HG03066 (cell line): Measurements from ENCODE around the gene CLK4.

ENCODE experiments used
- ATAC-seq: cut with Tn5 transposase; IDR thresholded peaks from one replicate; pipeline ENCODE4 v1.9.1; 2021; ENCODE audit warnings: low read depth; ENCODE audit not compliant: unreplicated experiment

The CLK4 gene

DNA sequence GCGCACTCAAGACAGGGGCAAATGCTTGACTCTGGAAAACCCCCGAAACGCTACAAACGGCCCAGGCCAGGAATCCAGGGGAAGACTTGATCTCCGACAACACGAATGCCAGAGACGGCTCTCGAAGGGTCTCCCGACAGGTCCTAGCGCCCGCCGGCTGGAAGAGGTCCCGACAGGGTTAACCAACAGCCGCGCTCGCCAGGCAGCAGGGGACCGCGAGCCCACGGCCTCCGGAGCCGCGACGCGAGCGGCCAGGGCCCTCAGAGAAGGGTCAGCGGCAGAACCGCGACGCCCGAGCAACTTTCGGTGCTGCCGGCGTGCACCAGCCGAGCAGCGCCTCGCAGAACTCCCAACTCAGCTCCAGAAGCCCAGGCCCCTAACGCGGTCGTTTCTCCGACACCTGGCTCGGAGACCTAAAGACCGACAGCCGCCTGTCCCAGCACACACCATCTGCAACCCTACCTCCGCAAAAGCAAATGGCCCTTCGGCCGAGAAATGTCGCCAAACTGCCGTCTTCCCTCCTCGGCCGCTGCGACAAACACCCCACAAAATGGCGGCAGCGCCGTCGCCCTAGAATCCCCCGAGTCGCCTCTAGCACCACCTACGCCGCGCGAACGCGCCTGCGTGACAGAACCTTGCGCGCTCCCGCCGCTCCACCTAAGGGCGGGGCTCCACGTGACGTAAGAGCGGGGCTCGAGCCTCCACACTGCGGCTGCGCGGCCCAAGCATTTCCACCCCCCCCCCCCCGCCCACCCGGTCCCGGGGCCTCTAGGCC lies at the start of gene CLK4:
CLK4 (minus strand) TSS at position 567 of the 775 bp plus-strand sequence. CDS start 3,634 bp downstream, outside the sequence.
- ATAC-seq = peak; percentile 79

DNA sequence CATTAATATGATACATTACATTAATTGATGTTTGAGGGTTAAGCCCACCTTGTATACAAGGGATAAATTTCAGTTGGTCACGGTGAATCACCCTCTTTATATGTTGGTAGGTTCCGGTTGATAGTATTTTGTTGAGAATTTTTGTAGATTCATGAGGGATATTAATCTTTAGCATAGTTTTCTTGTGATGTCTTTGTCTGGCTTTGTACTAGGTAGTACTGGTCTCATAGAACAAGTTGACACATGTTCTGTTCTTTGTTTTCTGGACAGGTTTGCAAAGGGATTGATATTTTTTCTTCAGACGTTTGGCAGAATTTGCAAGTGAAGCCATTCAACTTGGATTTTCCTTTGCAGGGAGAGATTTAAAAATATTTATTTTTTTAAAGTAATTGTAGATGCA lies 49.1 kb upstream of the CLK4 start:
- no peak for ATAC-seq

DNA sequence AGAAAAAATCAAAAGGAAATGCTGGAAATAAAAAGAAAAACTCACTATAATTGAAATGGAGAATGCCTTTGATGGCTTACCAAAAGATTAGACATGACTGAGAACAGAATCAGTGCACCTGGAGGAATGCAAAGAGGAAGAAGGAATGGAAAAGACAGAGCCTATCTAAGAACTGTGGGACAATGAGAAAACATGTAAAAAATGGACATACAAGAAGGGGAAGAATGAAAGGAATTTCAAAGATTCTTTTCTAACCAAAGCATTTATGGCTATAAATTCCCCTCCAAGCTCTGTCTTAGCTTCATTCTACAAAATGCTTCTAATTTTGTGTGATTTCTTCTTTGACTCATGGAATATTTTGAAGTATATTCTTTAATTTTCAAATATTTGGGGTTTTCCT lies 47.5 kb upstream of the CLK4 start:
- no peak for ATAC-seq

DNA sequence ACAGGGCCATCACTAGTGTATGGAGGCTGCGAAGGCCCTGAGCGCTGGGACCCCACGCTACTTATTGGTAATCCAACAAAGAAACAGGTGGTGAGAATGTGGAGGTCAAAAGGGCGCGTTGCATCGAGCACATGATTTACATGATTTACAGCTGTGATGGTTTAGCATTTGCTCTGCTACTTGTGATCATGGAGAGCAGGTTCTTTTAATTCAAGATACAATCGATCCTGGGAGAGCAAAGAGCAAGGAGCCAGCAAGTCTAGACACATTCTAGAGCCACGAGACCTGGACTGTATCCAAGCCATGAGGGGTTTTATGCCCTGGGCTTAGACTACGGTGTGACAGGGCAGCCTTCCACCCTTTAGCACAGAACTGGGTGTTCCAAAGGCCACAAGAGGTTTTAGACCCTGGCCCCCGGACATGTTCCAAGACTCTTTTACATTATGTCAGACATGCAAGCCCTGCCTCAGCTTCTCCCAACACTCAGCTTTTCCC lies 47.0 kb upstream of the CLK4 start:
- no peak for ATAC-seq

DNA sequence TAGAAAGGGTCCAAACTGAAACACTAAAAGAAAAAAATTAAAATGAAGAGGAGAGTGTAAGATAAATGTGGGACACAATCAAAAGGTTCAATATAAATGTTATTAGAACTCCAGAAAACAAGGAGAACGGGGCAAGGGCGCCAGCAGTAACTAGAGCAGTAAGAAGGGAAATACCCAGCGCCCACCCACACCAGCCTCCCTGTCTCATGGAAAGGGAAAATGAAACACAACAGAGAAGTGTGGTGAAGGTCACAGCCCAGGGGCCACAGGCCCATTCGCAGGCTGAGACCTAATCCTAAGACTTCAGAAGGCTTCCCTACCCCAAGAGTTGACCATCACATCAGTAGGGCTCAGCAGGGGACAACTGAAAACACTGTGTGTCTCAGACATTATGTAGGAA lies 45.8 kb upstream of the CLK4 start:
- ATAC-seq = no peak

DNA sequence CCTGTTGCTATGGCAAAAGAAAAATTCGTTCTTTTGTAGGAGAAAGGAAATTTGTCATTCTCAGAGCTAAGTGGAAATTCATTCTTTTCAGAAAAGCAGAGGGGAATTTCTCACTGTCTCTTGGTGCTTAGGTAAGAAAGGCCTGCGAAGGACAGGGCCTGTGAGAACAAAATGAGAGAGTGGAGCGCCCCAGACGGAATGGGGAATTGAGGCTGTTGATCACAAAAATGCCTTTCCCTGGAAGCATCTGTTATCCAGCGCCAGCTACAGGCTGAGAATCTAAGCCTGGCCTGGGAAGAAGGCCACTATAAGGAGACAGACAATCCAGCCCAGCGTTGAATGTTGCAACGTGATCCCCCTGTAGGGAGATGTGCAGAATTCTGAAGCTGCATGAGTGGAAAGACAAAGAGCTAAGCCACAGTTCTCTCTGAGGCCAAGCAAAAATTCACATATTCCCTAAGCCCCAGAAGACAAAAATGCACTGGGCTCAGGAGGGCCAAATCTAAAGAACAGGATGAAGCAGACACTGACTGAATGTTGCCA lies 44.8 kb upstream of the CLK4 start:
- no peak for ATAC-seq

DNA sequence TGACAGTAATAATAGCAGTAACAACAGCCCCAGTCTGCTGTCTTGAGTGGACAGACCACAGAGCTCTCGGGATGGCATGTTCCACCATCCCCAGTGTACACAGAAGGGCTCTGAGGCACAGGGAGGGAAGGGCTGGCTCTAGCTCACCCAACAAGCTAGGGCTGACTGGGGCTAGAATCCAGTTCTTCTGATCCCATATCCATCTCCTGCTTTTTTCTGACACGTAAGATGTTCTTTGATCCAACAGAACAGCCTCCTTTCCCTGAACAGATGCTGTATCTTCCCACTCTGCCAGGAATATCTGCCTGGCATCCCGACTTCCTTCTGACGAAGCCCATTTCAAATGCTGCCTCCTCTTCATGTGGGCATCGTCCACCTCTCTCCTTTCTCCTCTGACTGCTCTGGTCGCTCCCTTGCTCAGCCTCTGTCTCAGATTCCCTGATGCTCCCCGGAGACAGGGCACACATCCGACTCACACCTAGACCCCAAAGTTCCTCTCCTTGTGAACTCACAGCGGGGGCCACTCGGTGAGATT lies 43.6 kb upstream of the CLK4 start:
- ATAC-seq = no peak

DNA sequence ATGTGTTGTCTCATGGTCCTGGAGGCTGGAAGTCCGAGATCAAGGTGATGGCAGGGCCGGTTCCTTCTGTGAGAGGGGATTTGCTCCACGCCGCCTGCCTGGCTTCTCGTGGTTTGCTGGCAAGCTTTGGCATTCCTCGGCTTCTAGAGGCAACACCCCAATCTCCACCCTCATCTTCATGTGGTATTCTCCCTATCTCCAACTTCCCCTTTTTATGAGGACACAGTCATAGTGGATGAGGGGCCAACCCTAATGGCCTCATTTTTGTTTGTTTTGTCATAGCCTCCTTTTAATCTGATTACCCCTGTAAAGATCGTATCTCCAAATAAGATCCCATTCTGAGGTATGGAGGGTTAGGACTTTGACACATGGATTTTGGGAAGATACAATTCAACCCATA lies 41.7 kb upstream of the CLK4 start:
- ATAC-seq = no peak

DNA sequence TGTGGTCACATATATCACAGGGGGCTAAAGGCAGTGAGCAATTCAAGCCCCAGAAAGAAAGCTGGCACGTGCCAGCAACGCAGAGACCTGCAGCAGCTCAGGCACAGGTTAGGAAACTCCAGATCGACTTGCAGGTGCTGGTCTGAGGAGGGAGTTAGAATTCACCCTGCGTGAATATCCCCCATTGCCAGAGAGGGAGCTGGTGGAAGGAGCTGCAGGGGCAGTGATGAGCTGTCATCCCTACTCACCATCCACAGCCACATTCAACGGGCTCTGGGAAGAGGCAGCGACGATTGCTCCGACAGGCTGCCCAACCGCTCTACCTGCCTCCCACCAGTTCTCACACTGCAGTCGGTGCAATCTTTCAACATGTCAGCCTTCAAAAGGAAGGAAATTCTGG lies 40.8 kb upstream of the CLK4 start:
- ATAC-seq = no peak

DNA sequence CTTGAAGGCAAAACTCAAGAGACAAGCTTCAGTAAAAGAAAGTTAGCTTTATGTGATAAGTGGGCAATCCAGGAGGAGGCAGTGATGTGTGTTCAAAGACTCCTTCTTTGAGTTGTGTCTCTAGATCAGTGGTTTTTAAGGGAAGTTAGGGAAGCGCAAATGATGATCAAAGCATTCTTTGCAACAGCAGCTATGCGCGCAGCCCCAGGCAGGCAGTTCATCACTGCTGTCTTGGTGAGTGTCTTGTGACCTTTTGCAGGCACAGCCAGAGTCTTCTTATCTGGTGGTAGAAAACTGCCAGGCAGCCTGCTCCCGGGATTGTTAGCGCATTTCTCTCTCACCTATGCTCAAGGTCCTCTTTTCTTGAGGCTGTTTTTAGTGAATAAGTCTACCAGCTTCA lies 40.3 kb upstream of the CLK4 start:
- ATAC-seq = no peak

DNA sequence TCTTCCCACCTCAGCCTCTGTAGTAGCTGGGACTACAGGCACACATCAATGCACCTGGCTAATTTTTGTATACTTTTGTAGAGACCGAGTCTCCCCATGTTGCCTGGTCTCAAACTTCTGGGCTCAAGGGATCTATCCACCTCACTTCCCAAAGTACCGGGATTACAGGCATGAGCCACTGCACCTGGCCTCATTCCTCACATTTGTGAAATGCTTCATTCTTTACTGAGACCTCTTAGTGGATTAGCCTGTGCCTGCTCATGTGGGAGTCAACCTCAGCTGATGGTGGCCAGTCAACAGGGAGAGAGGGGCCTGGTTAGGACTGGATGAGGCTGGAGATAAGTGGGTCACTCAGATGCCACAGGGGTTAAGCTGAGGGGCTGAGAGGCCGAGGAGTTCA lies 37.3 kb upstream of the CLK4 start:
- ATAC-seq = no peak

DNA sequence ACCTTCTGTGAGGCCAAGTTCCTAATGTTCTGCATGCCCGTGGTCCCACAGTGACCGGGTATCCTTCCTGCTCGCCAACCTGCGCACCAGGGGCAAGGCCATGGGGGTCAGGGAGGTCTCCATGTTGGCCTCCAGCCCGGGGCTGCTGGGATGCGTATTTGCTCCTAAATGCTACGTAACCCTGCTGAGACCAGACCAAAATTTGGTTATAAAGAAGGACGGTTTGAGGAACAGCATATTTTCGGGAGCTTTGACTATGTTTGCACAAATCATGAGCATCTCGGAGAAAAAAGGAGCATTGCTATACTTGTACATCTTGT lies 35.7 kb upstream of the CLK4 start:
- no peak for ATAC-seq

DNA sequence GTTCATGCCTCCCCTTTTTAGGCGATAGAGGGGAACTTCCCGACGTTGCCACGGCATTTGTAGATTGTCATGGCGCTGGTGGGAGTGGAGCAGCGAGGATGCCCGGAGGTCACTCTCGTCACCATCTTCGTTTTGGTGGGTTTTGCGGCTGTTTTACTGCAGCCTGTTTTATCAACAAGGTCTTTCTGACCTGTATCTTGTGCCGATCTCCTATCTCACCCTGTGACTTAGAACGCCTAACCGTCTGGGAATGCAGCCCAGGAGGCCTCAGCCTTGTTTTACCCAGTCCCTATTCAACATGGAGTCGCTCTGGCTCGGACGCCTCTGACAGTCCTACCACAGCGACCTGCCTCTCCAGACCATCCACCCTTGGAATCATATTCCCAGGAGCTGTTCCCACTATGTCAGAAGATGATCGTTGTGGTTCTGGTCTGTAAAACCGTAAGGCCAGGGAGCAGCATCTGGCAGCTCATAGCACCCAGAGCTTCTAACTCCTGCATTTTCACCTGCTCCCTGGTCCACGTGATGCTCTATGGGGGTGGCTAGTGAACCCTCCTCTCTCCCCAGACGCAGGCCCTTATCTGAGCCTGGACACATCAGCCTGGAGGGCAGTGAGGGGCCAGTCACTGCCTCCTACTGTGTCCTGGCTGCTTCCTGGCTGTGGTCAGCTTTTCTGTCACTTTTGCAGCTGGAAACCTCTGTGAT lies 35.1 kb upstream of the CLK4 start:
- ATAC-seq = no peak

DNA sequence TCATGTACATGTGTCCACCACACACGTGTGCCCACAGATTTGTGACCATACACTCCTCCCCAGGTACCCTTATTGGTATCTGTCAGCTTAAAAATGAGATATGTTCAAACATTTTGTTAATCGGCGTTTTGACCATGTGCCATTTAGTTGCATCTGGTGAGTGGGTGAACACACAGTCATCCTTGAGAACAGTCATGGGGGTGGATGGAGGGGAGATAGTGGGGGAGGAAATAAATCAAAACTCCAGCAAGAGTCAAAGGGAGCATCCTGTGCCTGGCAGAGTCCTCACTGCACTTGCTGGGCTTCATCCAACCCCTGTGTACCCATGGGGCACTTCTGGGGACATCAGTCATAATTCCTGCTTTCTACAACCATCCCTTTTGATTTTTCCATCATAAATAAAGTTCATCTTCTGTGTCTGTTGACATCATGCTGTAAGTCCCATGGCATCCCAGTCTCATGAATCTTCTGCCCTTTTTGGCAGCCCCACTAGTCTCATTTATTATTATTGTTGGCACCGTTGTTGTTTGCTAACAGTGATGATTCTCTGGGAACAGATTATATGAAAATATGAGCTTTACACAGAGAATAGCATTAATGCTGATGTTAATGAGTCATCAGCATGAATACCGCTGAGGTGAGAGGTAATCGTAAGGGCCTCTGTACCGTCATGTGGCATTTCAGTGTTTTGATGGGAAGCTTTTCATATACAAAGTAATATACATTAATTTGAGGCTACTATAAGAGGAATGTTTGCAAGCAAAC lies 24.4 kb upstream of the CLK4 start:
- ATAC-seq = no peak

DNA sequence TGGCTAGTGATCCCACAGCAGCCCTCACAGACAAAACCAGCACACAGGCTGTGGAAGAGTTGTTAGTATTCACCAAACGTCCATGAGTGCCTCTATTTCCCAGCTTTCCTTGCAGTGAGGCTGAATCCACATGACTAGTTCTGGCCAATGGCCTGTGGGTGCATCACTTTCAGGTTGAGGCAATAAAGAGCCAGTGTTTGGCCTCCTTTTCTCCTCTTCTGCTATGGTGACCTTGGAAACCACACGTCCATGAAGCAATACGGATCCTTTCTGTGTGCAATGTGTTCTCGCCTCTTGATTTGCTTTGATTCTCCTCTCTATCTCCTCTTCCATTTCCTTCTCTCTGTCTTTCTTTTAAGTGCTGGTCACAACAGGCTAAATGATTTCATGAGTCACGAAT lies 23.4 kb upstream of the CLK4 start:
- no peak for ATAC-seq

DNA sequence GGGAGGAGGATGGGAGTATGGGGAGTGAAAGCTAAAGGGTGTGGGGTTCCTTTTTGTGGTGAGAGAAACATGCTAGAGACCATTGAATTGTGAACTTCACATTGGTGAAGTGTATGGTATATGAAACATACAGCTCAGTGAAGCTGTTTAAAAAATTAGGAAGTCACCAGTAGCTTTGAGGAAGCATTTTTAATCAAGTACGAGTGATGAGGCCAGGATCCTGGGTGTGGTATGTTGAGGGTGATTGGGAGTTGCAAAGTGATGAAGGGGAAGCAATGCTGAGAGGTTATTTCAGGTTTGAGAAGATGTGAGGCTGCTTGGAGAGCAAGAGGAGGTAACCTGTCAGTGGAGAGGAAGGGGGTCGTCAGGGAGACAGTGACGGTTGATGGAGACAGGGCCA lies 22.7 kb upstream of the CLK4 start:
- ATAC-seq = no peak

DNA sequence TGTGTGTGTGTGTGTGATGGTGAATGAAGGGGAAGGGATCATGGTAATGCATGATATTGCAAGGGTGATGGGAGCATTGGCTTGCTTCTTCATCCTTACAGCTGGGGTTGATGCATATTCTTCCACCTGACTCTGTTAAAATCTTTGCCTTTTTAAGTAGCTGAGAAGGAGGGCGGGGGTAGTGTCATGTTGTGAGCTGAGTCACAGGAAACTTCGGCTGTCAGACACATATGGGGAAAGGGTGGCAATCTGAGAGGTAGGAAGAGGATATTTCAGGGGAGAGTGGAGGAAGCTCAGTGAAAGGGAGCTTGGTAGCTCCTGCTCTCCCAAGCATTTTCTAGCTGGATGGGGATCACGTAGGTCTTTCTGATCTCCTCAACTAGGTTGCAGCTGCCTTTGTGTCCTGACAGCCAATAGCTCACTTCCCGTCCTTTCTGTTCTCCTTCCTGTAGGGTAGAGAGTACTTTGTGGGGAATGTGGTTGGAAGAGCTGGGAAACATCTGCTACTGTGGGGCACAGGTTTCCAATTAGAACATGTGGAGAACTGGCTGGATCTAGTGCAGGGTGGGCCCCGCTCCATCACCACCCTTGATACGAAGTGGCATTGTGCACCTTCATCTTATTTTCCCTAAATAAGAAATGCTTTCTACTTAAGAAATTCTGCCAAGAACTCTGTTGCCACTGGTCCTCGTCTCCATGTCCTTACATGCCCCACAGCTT lies 18.1 kb upstream of the CLK4 start:
- no peak for ATAC-seq

DNA sequence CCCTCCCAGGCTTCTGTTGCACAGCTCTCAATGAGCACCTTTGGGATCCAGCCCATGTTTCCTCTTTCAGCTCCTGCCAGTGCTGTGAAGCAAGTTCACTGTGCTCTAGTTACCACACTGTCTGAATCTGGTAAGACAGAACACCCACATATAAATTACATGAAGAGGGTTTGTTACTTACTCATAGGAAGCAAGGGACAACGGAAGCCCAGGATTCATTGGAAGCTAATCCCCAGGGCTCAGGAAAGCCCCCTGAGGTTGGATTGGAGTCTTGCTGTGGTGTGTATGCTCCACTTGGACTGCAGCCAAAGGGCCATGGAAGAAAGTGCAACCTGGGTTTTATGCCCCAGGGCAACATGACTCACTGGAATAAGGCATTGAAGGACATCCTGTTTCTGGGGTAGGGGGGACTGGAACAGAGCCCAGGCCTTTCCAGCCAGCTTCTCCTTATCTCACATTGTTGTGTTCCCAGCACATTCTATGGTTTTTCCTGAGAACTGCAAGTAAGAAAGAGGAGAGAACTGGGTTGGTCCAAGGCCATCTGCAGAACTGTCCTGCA lies 15.6 kb upstream of the CLK4 start:
- no peak for ATAC-seq

DNA sequence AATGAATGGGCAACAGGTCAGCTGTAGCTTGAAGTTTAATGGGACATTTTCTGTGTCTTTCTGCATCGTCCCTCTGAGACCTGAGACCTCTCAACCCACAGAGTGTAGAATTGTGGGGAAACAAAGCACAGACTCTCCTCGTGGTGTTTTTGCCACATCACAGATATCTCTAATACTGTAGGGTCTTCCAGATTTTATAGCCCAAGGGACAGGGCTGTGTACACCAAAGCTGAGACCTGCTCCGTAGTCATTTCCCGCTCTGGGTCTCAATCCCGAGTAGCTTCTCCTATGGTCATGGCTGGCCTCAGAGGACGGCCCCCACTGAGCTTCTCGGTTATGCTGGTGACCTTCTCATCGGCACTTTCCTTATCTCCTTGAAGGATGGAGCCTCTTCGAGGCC lies 14.9 kb upstream of the CLK4 start:
- no peak for ATAC-seq
